ENCODE data around the gene CGREF1.

- TF ChIP-seq POLR2AphosphoS5 (IDR thresholded peaks at IDR 0.05) (no peak), CTCF (IDR thresholded peaks at IDR 0.05; ENCODE audit: poor library complexity, severe bottlenecking) (no peak), RAD21 (conservative IDR thresholded peaks at IDR 0.05) (no peak), EP300 (conservative IDR thresholded peaks at IDR 0.05; ENCODE audit: poor library complexity, severe bottlenecking) (no peak), MXI1 (conservative IDR thresholded peaks at IDR 0.05; ENCODE audit: poor library complexity, severe bottlenecking) (no peak)
- TF ChIP-seq, protein P1, sequence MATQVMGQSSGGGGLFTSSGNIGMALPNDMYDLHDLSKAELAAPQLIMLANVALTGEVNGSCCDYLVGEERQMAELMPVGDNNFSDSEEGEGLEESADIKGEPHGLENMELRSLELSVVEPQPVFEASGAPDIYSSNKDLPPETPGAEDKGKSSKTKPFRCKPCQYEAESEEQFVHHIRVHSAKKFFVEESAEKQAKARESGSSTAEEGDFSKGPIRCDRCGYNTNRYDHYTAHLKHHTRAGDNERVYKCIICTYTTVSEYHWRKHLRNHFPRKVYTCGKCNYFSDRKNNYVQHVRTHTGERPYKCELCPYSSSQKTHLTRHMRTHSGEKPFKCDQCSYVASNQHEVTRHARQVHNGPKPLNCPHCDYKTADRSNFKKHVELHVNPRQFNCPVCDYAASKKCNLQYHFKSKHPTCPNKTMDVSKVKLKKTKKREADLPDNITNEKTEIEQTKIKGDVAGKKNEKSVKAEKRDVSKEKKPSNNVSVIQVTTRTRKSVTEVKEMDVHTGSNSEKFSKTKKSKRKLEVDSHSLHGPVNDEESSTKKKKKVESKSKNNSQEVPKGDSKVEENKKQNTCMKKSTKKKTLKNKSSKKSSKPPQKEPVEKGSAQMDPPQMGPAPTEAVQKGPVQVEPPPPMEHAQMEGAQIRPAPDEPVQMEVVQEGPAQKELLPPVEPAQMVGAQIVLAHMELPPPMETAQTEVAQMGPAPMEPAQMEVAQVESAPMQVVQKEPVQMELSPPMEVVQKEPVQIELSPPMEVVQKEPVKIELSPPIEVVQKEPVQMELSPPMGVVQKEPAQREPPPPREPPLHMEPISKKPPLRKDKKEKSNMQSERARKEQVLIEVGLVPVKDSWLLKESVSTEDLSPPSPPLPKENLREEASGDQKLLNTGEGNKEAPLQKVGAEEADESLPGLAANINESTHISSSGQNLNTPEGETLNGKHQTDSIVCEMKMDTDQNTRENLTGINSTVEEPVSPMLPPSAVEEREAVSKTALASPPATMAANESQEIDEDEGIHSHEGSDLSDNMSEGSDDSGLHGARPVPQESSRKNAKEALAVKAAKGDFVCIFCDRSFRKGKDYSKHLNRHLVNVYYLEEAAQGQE (IDR thresholded peaks at IDR 0.05; ENCODE audit: borderline replicate concordance): no peak
These were observed 65.2 kb downstream of the CGREF1 start for GRCh38 chr2:27053776-27054175.
